Activated CD4-positive, alpha-beta T cell treated with anti-CD3 and anti-CD28 coated beads, Interleukin-2, amount 50 U/mL, for 24 hours (primary cell): ENCODE data around the gene ASB2.
A peak's percentile ranks its signal among the peaks of the same experiment; 100 is the strongest.

Source experiments
- DNase-seq, 2 donors: peaks; one replicate each; pipeline ENCODE4 v3.0.0-alpha.2; 2020; ENCODE audit warnings: low read depth in 1 of 2, low spot score in 1 of 2

ASB2 gene

GRCh38 chr14:93981316-93982229, 5.2 kb upstream of the ASB2 start:
- no peak for DNase-seq

DNA sequence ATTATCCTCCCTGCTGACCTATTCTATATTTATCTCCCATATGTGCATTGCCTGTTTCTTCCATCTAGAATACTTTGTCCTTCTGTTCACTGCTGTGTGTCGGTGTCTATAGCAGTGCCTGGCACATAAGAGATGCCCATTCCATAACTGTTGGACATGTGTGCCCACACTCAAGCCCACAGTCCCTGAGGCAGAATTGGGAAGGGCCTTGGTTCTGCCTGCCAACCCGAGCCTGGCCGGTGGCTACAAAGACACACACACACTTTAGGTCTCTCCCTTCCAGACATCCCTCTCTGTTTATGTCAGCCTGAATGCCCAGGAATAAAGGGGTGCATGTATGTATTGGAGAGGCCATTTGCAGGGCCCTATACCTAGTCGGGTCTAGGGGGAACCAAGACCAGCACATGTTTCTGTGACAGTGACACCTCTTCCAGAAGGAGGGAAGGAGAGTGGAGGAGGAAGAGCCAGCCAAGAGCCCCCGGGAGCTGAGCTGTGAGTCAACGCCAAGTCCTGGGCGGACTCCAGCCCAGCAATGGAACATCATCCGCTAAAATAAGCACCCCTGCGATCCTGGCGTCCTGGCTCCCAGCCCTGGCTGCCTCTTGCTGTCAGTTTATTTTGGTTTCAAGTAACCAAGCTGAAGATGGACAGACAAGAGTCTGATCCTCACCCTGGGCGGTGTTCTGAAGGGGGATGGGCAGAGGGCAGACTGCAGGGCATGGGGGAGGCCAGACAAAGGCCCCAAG, 4.3 kb upstream of the ASB2 start:
- DNase-seq: no peak

DNA sequence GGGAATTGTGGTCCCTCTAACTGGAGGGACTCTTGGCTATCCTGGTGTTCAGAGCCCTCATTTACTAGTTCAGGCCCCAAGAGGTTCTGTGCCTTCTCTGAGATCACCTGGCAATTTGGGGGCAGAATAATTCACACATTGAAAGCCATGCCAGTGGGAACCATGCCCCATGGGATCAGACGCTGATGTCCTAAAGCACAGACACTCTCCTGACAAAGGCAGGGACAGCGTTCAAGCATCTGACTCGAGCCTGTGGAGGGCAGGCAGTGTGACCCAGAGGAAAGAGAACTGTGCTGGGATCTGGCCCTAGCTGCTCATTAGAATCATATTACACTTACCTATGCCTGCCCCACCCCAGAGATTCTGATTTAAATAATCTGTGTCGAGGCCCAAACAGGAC, 2.4 kb upstream of the ASB2 start:
- DNase-seq: no peak

DNA sequence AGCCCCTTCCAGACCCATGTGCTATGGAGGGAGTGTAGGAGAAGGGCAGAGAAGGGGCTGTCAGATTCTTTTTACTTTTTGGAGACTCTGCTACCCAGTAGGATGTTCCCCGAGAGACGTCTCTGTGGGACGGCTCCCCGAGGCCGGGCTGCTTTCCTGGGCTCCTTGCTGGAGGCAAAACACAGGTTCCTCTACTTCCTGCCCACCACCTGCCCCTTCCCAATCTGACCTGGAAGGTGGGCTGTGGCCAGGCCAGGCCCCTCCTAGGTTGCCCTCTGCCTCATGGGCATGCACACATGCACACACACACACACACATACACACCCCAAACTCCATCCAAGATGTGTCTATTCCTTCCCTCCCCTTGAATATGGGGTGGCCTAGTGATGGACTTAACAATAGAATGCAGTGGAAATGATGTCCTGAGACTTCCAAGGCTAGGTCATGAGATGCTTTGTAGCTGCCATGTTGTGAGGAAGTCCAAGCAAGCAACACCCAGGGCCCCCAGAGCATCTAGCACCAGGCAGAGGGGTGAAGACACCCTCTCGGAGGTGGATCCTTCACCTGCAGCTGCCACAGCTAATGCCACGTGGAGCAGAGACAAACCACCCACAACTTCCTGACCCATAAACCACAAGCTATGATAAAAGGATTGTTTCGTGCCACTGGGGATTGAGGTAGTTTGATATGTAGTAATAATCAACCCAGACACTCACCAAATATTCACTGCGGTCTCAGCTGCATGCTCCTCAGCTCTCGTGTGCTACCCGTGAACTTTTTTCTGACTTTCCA, 1.6 kb upstream of the ASB2 start:
- peak; percentile 56 to 86 for DNase-seq

- no peak for DNase-seq
These were observed 801 bp upstream of the ASB2 start for GRCh38 chr14:93977171-93977570.

DNA sequence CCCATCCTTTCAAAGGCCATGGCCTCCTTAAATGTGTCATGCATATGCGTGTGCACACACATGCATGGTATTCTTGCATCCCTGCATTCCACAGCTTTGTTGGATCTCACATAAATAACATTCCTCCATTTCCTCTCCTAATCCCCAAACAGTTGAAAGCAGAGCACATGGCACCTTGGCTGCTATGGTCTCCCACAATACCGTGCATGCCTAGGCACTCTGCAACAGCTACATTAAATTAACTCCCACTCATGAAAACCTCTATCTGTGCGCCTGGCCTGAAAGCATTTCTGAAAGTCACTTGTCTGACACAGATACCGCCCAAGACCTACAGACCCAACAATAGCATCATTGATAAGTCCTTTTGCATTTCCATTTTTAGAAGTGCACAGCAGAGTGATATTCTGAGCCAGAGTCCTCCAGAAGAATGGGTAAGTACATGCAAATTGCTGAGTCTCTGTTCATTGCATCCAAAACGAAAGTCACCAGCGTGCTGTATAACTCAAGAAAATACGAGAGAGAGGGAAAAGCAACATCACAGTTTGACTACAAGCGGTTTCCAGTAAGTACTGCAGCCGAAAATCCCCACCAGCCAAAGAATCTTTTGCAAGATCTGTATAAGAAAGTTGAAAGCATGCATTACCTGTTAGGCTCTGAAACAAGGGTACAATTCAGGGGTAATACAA, 436 bp downstream of the ASB2 start:
- DNase-seq: peak in 1 of 2 donors; percentile 57

DNA sequence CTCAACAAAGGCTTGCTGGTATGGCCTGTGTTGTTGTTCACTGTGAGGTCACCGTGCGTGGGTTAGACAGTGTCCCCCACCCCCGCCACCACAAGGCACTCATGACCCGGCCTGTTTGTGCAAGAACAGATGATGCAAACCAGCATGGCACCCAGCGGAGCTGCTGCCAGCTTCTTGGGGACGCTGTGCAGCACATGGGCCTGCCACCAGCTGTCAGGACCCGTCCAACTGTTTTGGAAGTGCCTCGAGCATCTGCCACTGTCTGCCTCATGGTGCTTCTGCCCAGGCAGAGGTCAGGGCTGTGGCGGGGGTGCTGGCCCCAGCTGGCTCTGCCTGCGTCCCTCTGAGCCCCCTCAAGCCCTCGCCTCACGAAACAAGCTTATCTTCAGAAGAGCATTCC, 1.5 kb downstream of the ASB2 start:
- DNase-seq: no peak

DNA sequence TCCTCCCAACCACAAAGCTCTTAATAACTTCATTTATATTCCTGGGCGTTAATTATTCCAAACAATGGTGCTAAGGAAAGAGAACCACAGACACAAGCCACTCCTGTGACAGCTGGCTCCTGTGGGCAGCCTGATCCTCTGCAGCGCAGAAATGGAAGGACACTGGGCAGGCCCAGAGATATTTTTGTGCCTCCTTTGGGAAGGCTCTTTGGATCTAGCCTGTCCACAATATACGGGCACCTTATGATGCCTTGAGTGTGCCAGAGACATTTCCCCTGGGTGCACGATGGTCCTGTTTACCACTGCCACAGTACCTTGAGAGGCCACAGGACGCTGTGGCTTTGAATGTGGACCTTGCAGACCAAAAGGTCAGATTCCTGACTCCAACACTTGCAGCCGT, 2.1 kb downstream of the ASB2 start:
- no peak for DNase-seq

GRCh38 chr14:93973607-93974006, 2.8 kb downstream of the ASB2 start:
- no peak for DNase-seq

- no peak for DNase-seq
These were observed 3.7 kb downstream of the ASB2 start for GRCh38 chr14:93972618-93973205.

GRCh38 chr14:93971635-93972027, 4.7 kb downstream of the ASB2 start:
- no peak for DNase-seq

DNA sequence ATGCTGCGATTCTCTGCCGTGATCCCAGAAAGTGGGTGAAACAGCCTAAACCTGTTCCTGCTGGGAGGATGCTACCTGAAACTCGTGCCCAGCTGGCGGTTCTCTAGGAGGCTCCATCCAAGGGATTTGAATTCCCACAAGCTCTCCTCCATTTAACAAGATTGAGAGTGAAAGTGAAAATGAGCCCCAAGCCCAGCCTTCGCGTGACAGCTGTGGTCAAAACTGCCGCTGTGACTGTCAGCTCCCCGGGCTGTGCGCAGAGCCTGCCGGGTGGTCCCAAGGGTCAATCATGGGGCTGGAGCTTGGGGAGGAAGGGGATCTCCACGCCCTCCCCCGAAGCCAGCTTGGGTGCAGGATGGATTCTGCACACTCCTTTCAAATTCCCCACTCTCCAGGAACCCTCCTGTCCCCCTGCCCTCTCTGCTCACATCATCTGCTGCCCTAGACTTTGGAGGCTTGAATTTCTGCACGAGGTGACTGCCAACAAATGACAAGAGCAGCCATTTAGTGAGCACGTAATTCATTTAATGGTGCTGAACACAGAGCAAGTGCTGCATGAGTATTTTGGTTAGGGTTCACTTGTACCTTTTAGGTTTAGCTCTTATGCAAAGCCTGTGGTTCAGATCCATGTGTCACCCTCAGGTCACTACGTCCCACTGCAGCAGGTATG, 5.3 kb downstream of the ASB2 start:
- peak in 1 of 2 donors; percentile 61 for DNase-seq

DNA sequence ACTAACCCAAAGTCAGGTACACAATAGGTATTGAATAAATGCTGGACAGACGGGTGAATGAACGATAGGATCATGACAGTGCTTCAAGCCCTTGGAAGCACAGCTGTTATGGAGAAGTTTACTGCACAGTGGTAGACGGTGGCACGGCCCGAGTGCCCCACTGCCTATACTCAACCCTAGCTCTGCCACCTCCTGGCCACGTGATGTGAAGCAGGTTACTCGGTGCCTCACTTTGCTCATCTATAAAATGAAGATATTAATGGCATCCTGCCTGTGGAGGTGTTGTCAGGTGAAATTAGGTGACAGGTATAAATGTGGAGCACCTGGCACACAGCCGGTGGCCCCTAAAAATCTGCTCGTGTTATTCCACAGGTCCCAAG, 5.8 kb downstream of the ASB2 start:
- DNase-seq: peak in 1 of 2 donors; percentile 64

DNA sequence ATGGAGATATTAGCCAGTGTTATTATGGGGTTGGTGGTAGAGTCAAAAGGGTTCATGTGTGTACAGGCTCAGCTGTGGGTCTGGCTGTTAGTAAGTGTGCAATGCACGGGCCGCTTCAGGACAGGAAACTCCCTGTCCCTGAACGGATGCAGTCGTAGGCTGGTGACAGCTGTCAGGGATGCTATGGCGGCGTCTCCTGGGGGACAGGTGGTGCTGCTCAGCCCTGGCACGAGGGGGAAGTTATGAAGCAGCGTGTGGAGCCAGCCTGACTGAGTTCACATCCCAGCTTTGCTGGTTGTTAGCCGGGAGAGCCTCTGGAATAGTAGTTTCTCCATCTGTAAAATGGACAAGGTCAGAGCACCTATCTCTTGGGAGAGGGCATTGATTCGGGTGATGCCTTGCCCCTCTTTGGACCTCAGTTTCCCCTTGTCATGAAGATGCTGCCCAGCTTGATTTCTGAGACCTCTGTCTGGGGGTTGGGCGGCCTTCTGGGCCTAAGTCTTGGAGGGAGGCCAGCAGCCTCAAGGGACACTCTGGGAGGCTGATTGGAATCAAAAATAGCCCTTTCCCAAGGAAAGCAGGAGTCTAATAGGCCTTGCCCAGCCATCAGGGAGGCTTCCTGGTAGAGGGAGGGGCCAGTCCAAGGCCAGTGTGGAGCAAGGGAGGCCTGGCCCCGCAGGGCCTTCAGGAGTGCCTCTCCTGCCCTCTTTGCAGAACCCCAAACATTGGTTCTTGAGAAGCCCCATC, 7.1 kb downstream of the ASB2 start:
- no peak for DNase-seq

DNA sequence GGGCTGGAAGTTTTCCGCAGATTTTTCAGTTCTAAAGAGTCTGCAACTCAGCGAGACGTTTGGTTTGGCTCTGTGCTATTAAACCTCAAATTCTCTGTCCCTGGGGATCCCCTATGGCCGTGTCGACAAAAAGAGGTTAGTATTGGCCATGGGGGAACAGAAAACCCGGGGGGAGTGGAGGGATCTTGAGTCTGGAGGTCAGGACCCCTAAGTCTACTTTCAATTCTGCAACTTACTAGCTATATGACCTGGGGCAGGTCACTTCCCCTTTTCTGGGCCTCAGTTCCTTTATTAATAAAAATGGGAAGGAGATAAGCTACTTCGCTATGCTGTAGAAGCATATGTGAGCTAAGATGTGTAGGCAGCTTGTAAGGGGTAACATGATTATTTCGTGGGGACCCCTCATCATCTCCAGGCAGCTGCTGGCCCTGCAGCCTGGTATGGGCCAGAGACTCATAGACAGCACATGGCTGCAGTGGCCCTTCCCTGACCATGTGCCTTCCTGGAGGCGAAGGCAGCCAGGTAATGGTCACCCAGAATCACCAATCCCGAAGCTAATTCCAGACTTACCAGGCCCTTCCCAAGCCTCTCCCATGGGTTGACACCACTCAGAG, 8.6 kb downstream of the ASB2 start:
- DNase-seq: no peak

DNA sequence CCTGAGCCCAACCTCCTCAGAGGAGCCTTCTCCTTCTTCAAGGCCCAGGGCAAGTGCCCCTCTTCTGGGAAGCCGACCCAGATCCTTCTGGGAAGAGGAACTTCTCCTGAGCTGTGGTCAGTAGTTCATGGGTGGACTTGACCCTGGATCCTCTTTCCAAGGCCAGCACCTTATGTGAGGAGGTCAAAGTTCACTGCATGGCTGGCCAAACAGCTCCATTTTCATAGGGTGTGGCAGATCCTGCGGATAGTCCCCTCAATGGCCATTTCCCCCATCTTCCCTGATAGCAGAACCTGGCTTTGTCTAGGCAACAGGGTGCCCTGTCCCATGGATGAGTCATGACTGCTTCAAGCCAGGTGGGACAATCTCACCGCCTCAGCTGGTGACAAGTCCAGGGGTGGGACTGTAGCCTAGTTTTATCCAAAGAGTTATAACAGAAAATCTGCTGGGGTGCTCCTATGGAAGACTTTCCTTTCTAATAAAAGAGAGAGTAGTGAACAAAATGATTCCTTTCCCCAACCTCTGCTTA, 10.4 kb downstream of the ASB2 start:
- DNase-seq: no peak

DNA sequence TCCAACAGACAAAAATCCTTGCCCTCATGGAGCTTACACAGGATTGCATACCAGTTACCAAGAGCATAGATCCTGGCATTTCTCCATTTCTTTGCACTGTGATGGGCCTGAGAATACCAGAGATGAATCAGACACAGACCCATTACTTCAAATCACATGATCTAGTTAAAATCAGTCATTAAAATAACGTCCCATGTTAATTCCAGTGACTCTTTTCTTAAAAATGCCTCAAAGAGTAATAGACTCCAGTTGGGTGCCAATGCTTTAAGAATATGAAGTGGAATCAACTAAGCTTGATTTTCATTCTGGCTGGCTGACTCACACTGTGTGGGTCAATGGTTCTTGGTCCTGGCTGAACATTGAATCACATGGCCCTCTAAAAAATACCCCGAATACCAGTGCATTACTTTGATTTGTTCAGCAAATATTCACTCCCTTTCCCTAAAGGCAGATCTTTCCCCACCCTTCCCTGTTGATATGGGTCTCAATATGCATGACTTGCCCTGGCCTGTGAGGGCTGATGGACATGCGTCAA, 11.0 kb downstream of the ASB2 start:
- no peak for DNase-seq

DNA sequence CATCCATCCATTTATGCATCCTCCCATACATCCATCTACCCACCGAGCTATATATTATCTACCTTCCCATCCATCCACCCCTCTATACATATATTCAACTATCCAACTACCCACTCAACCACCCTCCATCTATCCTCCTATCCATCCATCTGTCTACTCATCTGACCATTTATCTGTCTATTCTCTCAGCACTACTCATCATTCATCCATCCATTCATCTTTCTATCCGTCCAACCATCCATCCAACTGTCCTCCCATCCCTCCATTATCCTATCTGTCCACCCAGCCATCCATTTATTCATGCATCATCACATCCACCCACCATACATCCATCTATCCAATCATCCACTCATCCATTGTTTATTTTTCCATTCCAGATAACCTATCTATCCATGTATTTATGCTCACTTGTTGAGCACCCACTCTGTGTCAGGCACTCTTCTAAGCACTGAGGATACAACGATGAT, 11.5 kb downstream of the ASB2 start:
- DNase-seq: no peak
